ENCODE data around the gene CFD. TPM values are rescaled to one million over a fixed set of nuclear protein-coding genes. Genes with fewer than 3 reads are reported as not detected.

The CFD gene
- total and polyA plus RNA-seq, 10 of the 15 experiments (the other 5 are each of a cell fraction or from before 2014, with no cell fraction given): 0.05 to 1.1 (median 0.38) TPM; not detected in 4

GRCh38 chr19:906480-906879 lies 47.0 kb downstream of the CFD start:
- Histone ChIP-seq H2AFZ (ENCODE audit: control insufficient read depth, low read depth, low read length) (no peak overlapping the region), H3K9ac (ENCODE audit: control insufficient read depth, insufficient read depth, low read length) (no peak overlapping the region)
- no peak for DNase-seq (ENCODE audit: low read depth, low spot score)

More at GRCh38 chr19:906480-906879, 47.0 kb downstream of the CFD start:
- TF ChIP-seq, protein P1, sequence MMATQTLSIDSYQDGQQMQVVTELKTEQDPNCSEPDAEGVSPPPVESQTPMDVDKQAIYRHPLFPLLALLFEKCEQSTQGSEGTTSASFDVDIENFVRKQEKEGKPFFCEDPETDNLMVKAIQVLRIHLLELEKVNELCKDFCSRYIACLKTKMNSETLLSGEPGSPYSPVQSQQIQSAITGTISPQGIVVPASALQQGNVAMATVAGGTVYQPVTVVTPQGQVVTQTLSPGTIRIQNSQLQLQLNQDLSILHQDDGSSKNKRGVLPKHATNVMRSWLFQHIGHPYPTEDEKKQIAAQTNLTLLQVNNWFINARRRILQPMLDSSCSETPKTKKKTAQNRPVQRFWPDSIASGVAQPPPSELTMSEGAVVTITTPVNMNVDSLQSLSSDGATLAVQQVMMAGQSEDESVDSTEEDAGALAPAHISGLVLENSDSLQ (IDR thresholded peaks at IDR 0.05): peak; percentile 28; the same call in 1 of the 2 replicates
- peak; percentile 35; the same call in 1 of the 2 replicates for TF ChIP-seq ATF7 (IDR thresholded peaks at IDR 0.05; ENCODE audit: low read depth)
- peak; percentile 47; the same call in 1 of the 2 replicates for TF ChIP-seq RAD51 (IDR thresholded peaks at IDR 0.05)
- peak; percentile 88 for TF ChIP-seq MEF2B (IDR thresholded peaks at IDR 0.05; ENCODE audit: partially characterized antibody, poor library complexity, severe bottlenecking)
- TF ChIP-seq BHLHE40 (IDR thresholded peaks at IDR 0.05; ENCODE audit: borderline replicate concordance in 1 of 2, low read depth in 2 of 2, low read length in 1 of 2): peak; percentile 10 to 12; a peak in 1 of 4 replicates
- TF ChIP-seq, protein P2, sequence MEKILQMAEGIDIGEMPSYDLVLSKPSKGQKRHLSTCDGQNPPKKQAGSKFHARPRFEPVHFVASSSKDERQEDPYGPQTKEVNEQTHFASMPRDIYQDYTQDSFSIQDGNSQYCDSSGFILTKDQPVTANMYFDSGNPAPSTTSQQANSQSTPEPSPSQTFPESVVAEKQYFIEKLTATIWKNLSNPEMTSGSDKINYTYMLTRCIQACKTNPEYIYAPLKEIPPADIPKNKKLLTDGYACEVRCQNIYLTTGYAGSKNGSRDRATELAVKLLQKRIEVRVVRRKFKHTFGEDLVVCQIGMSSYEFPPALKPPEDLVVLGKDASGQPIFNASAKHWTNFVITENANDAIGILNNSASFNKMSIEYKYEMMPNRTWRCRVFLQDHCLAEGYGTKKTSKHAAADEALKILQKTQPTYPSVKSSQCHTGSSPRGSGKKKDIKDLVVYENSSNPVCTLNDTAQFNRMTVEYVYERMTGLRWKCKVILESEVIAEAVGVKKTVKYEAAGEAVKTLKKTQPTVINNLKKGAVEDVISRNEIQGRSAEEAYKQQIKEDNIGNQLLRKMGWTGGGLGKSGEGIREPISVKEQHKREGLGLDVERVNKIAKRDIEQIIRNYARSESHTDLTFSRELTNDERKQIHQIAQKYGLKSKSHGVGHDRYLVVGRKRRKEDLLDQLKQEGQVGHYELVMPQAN (conservative IDR thresholded peaks at IDR 0.05): no peak
- peak; percentile 73; the same call in 1 of the 2 replicates for TF ChIP-seq ZNF217 (IDR thresholded peaks at IDR 0.05)
- TF ChIP-seq TCF7 (IDR thresholded peaks at IDR 0.05; ENCODE audit: borderline replicate concordance): peak; percentile 49; the same call in 1 of the 2 replicates
- no peak for TF ChIP-seq PAX8 (IDR thresholded peaks at IDR 0.05)
- TF ChIP-seq SMARCA5 (IDR thresholded peaks at IDR 0.05): peak; percentile 91
- TF ChIP-seq EED (IDR thresholded peaks at IDR 0.05; ENCODE audit: low read depth): peak; percentile 20; the same call in 1 of the 2 replicates
- 0 out of 2 replicates have a peak, but pooled peaks have one; percentile 6 for TF ChIP-seq RUNX3 (IDR thresholded peaks at IDR 0.05; ENCODE audit: low read length)
- no peak for TF ChIP-seq SMC3 (IDR thresholded peaks at IDR 0.05; ENCODE audit: borderline replicate concordance, low read length)
- ChIA-PET CTCF (interaction anchor here (0.9 to 4.2 kb wide), 4 partner anchors 10 to 43 kb away, joined by 3 to 40 read pairs (median 4); partner anchors contain the start of gene KISS1R), SMC1A (ENCODE audit: uncharacterized antibody, unreplicated experiment) (interaction anchor here (1.0 to 2.4 kb wide), 6 partner anchors 10 to 136 kb away, joined by 3 to 15 read pairs (median 7); partner anchors contain the start of genes MED16 and RNU6-9), POLR2A (interaction anchor here (0.6 to 1.2 kb wide), 3 partner anchors 11 to 28 kb away, joined by 3 to 5 read pairs (median 3); partner anchors contain the start of gene MED16), RAD21 (ENCODE audit: unreplicated experiment) (interaction anchor here (0.9 to 4.4 kb wide), 5 partner anchors 13 to 78 kb away, joined by 4 to 30 read pairs (median 18); partner anchors contain the start of genes MED16, RNU6-9 and WDR18)
- Histone ChIP-seq H3K4me2 (ENCODE audit: control insufficient read depth, insufficient read depth) (peak overlapping the region; percentile 64), H3K79me2 (ENCODE audit: control insufficient read depth, insufficient read depth, low read length) (peaks cover 10% of the 10 kb centered on the region), H3K9me3 (replicated peaks; ENCODE audit: control insufficient read depth, insufficient read depth, low read length) (no peaks in the 10 kb centered on the region), H3K27ac (ENCODE audit: control insufficient read depth, insufficient read depth) (peak overlapping the region; percentile 61; the same call in 1 of the 2 replicates), H3K4me1 (ENCODE audit: control insufficient read depth, insufficient read depth, low read length) (peaks cover 40% of the 10 kb centered on the region), H3K36me3 (ENCODE audit: control insufficient read depth in 2 of 2, insufficient read depth in 2 of 2, low read length in 1 of 2) (no peaks in the 10 kb centered on the region; a peak in 1 of 4 replicates), H4K20me1 (ENCODE audit: control insufficient read depth, insufficient read depth) (no peaks in the 10 kb centered on the region), H3K27me3 (replicated peaks in 1 of 2; ENCODE audit: control insufficient read depth in 2 of 2, insufficient read depth in 2 of 2, low read length in 1 of 2) (no peaks in the 10 kb centered on the region), H3K4me3 (no peak overlapping the region)
- FAIRE-seq (no peak), ATAC-seq (peak; percentile 30)
- in situ Hi-C loops (cut with MboI): no loop called here
- 49% methylated on average over 7 of the region's 7 CpGs for WGBS (ENCODE audit: insufficient coverage, insufficient replicate concordance, low lambda C conversion rate, missing lambda C conversion rate)
- intact Hi-C loops (cut with micrococcal nuclease; ENCODE audit: unreplicated experiment): no loop called here
- BruUV-seq (replicated peaks): no TSS peak
